Activated T-helper 17 cell treated with anti-CD3 and anti-CD28 coated beads, Interleukin-2, amount 50 U/mL, for 72 hours (primary cell): ENCODE measurements around the gene UBL4B. TPM values are rescaled to one million over a fixed set of nuclear protein-coding genes. Genes with fewer than 3 reads are reported as not detected.

Experiments used
- total RNA-seq, 2 donors: library from RNA; stranded (reverse); gene quantifications; one replicate each; pipeline ENCODE4 v1.2.3, GENCODE V29; 2022

The UBL4B gene
- total RNA-seq, 2 donors from 2014 or later, result not detected

Other genes with a start within 250 kb of the UBL4B start
- 10 to 100 TPM; 46.8 to 95.4 TPM for gene CSF1, start 201.6 kb upstream of the UBL4B start, total RNA-seq
- 10 to 100 TPM; 60.1 to 80.8 TPM for gene AHCYL1, start 127.7 kb upstream of the UBL4B start, total RNA-seq
- gene STRIP1, start 77.8 kb upstream of the UBL4B start, total RNA-seq, result 10 to 100 TPM; 21.4 to 31.1 TPM
- not detected for gene ALX3, start 41.8 kb upstream of the UBL4B start, total RNA-seq
- not detected for gene SLC6A17, start 38.1 kb downstream of the UBL4B start, total RNA-seq
- 10 to 100 TPM; 13.4 to 18.9 TPM for gene KCNC4, start 97.9 kb downstream of the UBL4B start, total RNA-seq
- 10 to 100 TPM; 61.8 to 86.2 TPM for gene RBM15, start 226.9 kb downstream of the UBL4B start, total RNA-seq